HG02588 (cell line): Measurements from ENCODE around the gene CR1.
"Not testable (repeated sequence)": the region's sequence is repeated elsewhere in the genome, so short reads cannot be mapped to it uniquely, and the experiment has no call there.

Source experiments
- ATAC-seq: cut with Tn5 transposase; IDR thresholded peaks from one replicate; pipeline ENCODE4 v1.9.1; 2021; ENCODE audit warnings: mild to moderate bottlenecking, moderate library complexity; ENCODE audit not compliant: unreplicated experiment

CR1 gene

DNA sequence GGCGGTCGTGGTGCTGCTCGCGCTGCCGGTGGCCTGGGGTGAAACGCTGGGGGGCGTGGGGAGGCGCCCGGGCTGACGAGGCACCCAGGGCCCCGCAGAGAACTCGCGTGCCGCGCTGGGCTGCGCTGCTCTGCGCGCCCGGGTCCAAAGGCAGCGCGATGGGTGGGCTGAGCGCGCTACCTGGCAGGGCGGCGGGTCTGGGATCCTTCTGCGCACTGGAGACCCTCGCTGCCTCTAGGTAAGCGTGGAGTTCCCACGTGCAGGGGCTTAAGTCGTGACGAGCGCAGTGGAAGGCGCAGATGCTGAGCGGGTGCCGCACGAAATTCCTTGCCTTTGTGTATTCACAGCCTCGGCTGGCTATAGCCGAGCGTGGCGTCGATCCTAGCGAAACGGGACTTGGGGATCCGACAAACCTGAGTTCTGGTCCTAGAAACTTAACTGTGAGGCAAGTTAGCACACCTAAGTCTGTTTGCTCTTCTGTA is 173.6 kb downstream of the CR1 start:
- no peak for ATAC-seq

DNA sequence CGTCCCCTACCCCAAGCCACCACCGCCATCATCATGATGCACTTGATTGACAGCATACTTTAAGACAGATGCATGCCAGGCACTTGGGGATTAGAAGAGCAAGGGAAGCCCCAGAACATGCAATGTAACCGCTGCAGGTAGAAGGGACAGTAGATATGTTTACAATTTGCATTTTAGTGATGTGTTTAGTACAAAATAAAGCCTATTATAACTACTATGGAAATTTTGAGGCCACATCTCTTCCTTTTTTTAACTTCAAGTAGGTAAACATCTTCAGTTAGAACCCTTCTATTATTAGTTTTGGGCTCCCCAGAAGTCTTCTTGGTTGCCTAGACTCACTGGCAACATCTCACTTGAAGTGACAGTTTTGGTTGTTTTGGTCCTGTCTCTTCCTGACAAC is 174.2 kb downstream of the CR1 start:
- ATAC-seq: peak; percentile 68

DNA sequence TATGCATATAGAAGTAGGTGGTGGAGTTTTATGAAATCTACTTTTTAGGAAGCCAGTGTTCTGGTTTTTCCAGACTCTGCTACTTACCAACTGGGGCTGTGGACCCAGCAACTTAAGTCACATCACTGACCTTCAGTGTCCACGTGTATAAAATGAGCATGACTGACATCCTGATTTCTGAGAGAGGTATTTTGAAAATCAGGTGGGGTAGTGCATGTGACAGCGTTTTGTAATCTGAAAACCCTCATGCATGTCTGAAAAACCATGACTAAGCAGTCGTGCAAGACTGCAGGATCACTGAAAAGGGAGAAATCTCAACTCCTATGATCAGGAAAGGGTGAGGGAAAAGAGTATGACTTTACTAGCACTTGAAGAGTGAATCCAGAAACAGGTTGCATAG is 175.0 kb downstream of the CR1 start:
- ATAC-seq: no peak

GRCh38 chr1:207672522-207673130 is 176.7 kb downstream of the CR1 start:
- no peak for ATAC-seq

- no peak for ATAC-seq
Observed at GRCh38 chr1:207673399-207673798, 177.4 kb downstream of the CR1 start.

- no peak for ATAC-seq
Observed at GRCh38 chr1:207676153-207676552, 180.2 kb downstream of the CR1 start.

GRCh38 chr1:207680590-207681388 is 184.8 kb downstream of the CR1 start:
- not testable (repeated sequence) for ATAC-seq

GRCh38 chr1:207682872-207683434 is 187.0 kb downstream of the CR1 start:
- not testable (repeated sequence) for ATAC-seq

- not testable (repeated sequence) for ATAC-seq
Observed at GRCh38 chr1:207690551-207690950, 194.6 kb downstream of the CR1 start.

DNA sequence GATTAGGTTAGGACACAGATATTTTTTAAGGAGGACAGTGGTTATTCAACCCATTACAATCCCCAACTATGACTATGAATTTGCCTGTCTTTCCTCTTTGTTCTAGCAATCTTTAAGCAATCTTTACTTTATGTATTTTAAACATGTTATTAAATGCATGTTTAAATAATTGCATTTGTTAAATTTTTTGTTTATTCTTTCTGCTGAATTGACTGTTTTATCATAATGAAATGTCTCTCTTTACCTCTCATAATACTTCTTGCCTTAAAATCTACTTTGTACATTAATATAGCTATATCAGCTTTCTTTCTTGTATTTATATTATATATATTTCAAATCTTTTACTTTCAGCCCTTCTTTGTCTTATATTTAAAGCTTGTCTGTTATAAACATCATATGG is 195.1 kb downstream of the CR1 start:
- ATAC-seq: no peak
